ENCODE data around the gene SCRN2. TPM values are rescaled to one million over a fixed set of nuclear protein-coding genes. Genes with fewer than 3 reads are reported as not detected.

SCRN2 gene
- total RNA-seq, 1 donor from 2014 or later: 126 TPM

- Histone ChIP-seq H3K9me3 (no peaks in the 10 kb centered on the region), H3K4me1 (peaks cover 3 to 9% of the 10 kb centered on the region in 2 donors), H3K27me3 (no peaks in the 10 kb centered on the region), H3K4me3 (no peak overlapping the region), H3K27ac (no peak overlapping the region), H3K36me3 (peaks cover 6 to 30% of the 10 kb centered on the region in 2 donors)
- TF ChIP-seq, protein P1, sequence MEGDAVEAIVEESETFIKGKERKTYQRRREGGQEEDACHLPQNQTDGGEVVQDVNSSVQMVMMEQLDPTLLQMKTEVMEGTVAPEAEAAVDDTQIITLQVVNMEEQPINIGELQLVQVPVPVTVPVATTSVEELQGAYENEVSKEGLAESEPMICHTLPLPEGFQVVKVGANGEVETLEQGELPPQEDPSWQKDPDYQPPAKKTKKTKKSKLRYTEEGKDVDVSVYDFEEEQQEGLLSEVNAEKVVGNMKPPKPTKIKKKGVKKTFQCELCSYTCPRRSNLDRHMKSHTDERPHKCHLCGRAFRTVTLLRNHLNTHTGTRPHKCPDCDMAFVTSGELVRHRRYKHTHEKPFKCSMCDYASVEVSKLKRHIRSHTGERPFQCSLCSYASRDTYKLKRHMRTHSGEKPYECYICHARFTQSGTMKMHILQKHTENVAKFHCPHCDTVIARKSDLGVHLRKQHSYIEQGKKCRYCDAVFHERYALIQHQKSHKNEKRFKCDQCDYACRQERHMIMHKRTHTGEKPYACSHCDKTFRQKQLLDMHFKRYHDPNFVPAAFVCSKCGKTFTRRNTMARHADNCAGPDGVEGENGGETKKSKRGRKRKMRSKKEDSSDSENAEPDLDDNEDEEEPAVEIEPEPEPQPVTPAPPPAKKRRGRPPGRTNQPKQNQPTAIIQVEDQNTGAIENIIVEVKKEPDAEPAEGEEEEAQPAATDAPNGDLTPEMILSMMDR (IDR thresholded peaks at IDR 0.05): no peak
- intact Hi-C loops (cut with DNase I): no loop called here
- DNase-seq (ENCODE audit: low spot score in 2 of 2): no peak
These were observed 4.5 kb downstream of the SCRN2 start for GRCh38 chr17:47836601-47837000.

DNA sequence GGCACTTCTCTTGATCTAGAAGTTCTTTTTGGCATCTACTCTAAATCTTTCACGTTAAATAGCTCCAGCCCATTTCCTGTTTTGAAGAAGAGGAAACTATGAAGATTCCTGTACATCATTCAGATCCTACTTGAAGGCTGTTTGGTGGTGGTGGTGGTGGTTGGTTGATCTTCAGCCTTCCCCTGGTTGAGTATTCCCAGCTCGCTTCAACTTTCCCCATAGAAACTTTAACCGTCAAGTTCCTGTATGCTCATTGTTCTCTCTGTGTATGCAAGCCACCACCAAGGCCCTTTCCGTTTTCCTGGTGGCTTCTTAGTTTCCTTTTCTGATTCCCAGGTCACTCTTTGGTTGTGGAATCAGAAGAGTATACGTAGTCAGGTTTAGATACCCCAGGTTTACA, 6.3 kb downstream of the SCRN2 start:
- H3K9me3 ChIP-seq: no peaks in the 10 kb centered on the region
- H3K27me3 ChIP-seq: no peaks in the 10 kb centered on the region
- peaks cover 0 to 9% of the 10 kb centered on the region in 2 donors for H3K4me1 ChIP-seq
- DNase-seq (ENCODE audit: low spot score in 2 of 2): no peak
- H3K4me3 ChIP-seq: no peak overlapping the region
- no peak overlapping the region for H3K27ac ChIP-seq
- TF ChIP-seq, protein P1 (IDR thresholded peaks at IDR 0.05): no peak
- H3K36me3 ChIP-seq: peaks cover 6 to 30% of the 10 kb centered on the region in 2 donors
- intact Hi-C loops (cut with DNase I): no loop called here

DNA sequence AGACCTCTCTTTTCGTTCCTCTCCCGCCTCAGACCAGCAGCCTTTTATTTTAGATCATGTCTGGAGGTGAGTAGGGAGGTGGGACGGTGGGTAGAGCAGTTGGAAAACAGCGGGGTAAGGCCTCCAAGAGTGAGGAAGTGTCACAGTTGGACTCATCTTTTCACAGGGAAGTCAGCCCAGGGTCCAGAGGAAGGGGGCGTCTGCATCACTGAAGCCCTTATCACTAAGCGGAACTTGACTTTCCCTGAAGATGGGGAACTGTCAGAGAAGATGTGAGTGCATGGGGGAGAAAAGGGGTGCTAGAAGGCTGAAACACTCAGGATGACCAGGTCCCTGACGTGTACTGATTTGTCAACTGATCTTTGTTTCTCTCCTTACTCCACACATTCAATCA, 9.1 kb downstream of the SCRN2 start:
- Histone ChIP-seq H3K9me3 (no peaks in the 10 kb centered on the region), H3K4me3 (peak overlapping the region; percentile 71), H3K4me1 (peaks cover 0 to 9% of the 10 kb centered on the region in 2 donors), H3K27ac (peak overlapping the region in 1 of 2 donors; percentile 77), H3K36me3 (peaks cover 23 to 27% of the 10 kb centered on the region in 2 donors), H3K27me3 (no peaks in the 10 kb centered on the region)
- no peak for DNase-seq (ENCODE audit: low spot score in 2 of 2)
- intact Hi-C loops (cut with DNase I): no loop called here
- TF ChIP-seq, protein P1 (IDR thresholded peaks at IDR 0.05): no peak

GRCh38 chr17:47831003-47831933, 9.8 kb downstream of the SCRN2 start, which contains the start of the genes LRRC46 and MRPL10:
Gene LRRC46 (plus strand): TSS chr17:47831670. CDS start chr17:47831990, 320 bp downstream.
Gene MRPL10 (minus strand): TSS chr17:47831541. CDS start chr17:47831511, 30 bp downstream.
- Histone ChIP-seq H3K9me3 (no peaks in the 10 kb centered on the region), H3K4me1 (peaks cover 0 to 9% of the 10 kb centered on the region in 2 donors), H3K27me3 (no peaks in the 10 kb centered on the region), H3K4me3 (peak within 1 kb of the TSS; percentile 71), H3K36me3 (peaks cover 28 to 30% of the 10 kb centered on the region in 2 donors), H3K27ac (peak within 1 kb of the TSS; percentile 48 to 77)
- peak; percentile 54 to 95 for DNase-seq (ENCODE audit: low spot score in 2 of 2)
- intact Hi-C loops (cut with DNase I): no loop called here
- TF ChIP-seq, protein P1 (IDR thresholded peaks at IDR 0.05): peak in 1 of 3 experiments; percentile 26

DNA sequence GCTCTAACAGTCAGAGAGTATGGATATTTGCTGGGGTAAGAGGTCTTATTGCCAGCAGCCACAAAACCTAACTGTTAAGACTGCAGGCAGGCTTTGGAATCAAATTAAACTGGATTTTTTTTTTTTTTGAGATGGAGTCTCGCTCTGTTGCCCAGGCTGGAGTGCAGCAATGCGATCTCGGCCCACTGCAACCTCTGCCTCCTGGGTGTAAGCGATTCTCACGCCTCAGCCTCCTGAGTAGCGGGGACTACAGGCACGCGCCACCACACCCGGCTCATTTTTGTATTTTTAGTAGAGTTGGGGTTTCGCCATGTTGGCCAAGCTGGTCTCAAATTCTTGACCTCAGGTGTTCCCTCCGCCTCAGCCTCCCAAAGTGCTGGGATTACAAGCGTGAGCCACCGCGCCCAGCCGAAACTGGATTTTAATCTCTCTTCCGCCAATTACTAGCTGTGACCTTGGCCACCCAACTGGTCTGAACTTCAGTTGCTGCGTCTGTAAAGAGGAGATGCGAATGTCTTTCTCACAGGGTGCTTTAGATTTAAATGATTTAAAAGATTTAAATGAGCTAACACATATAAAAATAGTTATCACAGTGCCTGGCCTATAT, 10.6 kb downstream of the SCRN2 start:
- peaks cover 26 to 27% of the 10 kb centered on the region in 2 donors for H3K36me3 ChIP-seq
- no peak for DNase-seq (ENCODE audit: low spot score in 2 of 2)
- peaks cover 0 to 9% of the 10 kb centered on the region in 2 donors for H3K4me1 ChIP-seq
- TF ChIP-seq, protein P1 (IDR thresholded peaks at IDR 0.05): no peak
- intact Hi-C loops (cut with DNase I): no loop called here
- H3K4me3 ChIP-seq: peak overlapping the region; percentile 71
- peak overlapping the region; percentile 48 to 77 for H3K27ac ChIP-seq
- H3K27me3 ChIP-seq: no peaks in the 10 kb centered on the region
- no peaks in the 10 kb centered on the region for H3K9me3 ChIP-seq

Data from ascending aorta (tissue), 2 donors.